Progenitor cell of endocrine pancreas (in vitro differentiated cells): Measurements from ENCODE around the gene CDC14A. TPM values are rescaled to one million over a fixed set of nuclear protein-coding genes. Genes with fewer than 3 reads are reported as not detected.
A peak's percentile ranks its signal among the peaks of the same experiment; 100 is the strongest.

Experiments used
- DNase-seq: peaks from one replicate; pipeline ENCODE4 v3.0.0; 2021; ENCODE audit warnings: low spot score; ENCODE audit not compliant: unreplicated experiment
- H3K27ac Mint-ChIP-seq: 2 replicates; pipeline ENCODE4 v1.8.0; 2021; ENCODE audit warnings: mild to moderate bottlenecking, moderate library complexity, mixed read lengths
- H3K27me3 Mint-ChIP-seq: 2 replicates; pipeline ENCODE4 v1.8.0; 2021; ENCODE audit warnings: mixed read lengths
- H3K36me3 Mint-ChIP-seq: 2 replicates; pipeline ENCODE4 v1.8.0; 2022; ENCODE audit warnings: mixed read lengths; ENCODE audit not compliant: insufficient read depth
- H3K4me1 Mint-ChIP-seq: 2 replicates; pipeline ENCODE4 v1.8.0; 2021; ENCODE audit warnings: low read depth, mixed read lengths
- H3K4me3 Mint-ChIP-seq: 2 replicates; pipeline ENCODE4 v1.8.0; 2021; ENCODE audit warnings: low read depth, mild to moderate bottlenecking, moderate library complexity, mixed read lengths
- H3K9me3 Mint-ChIP-seq: 2 replicates; pipeline ENCODE4 v1.8.0; 2021; ENCODE audit warnings: low read depth, mixed read lengths
- CTCF ChIP-seq: fragments of 200-600 bp; sonication (generic); IDR thresholded peaks from one replicate; pipeline ENCODE4 v1.5.0; 2021; ENCODE audit warnings: antibody characterized with exemption, mild to moderate bottlenecking; ENCODE audit not compliant: unreplicated experiment
- total RNA-seq: library from RNA; stranded (reverse); gene quantifications from 2 replicates; pipeline ENCODE4 v1.2.1, GENCODE V29; 2021

CDC14A gene
- total RNA-seq, 1 donor from 2014 or later: 23.3 TPM

- H3K27ac Mint-ChIP-seq: peak overlapping the region; percentile 7
These were observed 62.6 kb downstream of the CDC14A start for GRCh38 chr1:100414693-100415497.

GRCh38 chr1:100415498-100415778, 63.1 kb downstream of the CDC14A start:
- H3K27me3 Mint-ChIP-seq: no peaks in the 10 kb centered on the region

More at GRCh38 chr1:100414693-100415497, 62.6 kb downstream of the CDC14A start:
- H3K9me3 Mint-ChIP-seq: peaks cover 8% of the 10 kb centered on the region
- TF ChIP-seq CTCF: no peak
- peaks cover 5% of the 10 kb centered on the region for H3K36me3 Mint-ChIP-seq
- no peak overlapping the region for H3K4me3 Mint-ChIP-seq
- no peaks in the 10 kb centered on the region for H3K27me3 Mint-ChIP-seq
- H3K4me1 Mint-ChIP-seq: peaks cover 32% of the 10 kb centered on the region
- DNase-seq: no peak

GRCh38 chr1:100419072-100419471, 66.8 kb downstream of the CDC14A start:
- no peak for TF ChIP-seq CTCF
- Mint-ChIP-seq H3K9me3 (peaks cover 8% of the 10 kb centered on the region), H3K4me3 (no peak overlapping the region), H3K36me3 (peaks cover 7% of the 10 kb centered on the region), H3K4me1 (peaks cover 10% of the 10 kb centered on the region), H3K27me3 (no peaks in the 10 kb centered on the region), H3K27ac (no peak overlapping the region)
- no peak for DNase-seq

More at GRCh38 chr1:100415498-100415778, 63.1 kb downstream of the CDC14A start:
- no peak for TF ChIP-seq CTCF
- Mint-ChIP-seq H3K27ac (no peak overlapping the region), H3K36me3 (peaks cover 5% of the 10 kb centered on the region), H3K4me3 (no peak overlapping the region), H3K9me3 (peaks cover 8% of the 10 kb centered on the region), H3K4me1 (peaks cover 32% of the 10 kb centered on the region)
- no peak for DNase-seq

GRCh38 chr1:100422065-100422464, 69.8 kb downstream of the CDC14A start:
- no peaks in the 10 kb centered on the region for H3K27me3 Mint-ChIP-seq
- no peak overlapping the region for H3K27ac Mint-ChIP-seq
- DNase-seq: no peak
- H3K9me3 Mint-ChIP-seq: peaks cover 8% of the 10 kb centered on the region
- H3K4me1 Mint-ChIP-seq: peaks cover 3% of the 10 kb centered on the region
- no peak overlapping the region for H3K4me3 Mint-ChIP-seq
- peaks cover 8% of the 10 kb centered on the region for H3K36me3 Mint-ChIP-seq
- no peak for TF ChIP-seq CTCF

- Mint-ChIP-seq H3K4me3 (no peak overlapping the region), H3K9me3 (no peaks in the 10 kb centered on the region), H3K4me1 (peaks cover 2% of the 10 kb centered on the region), H3K27ac (no peak overlapping the region), H3K36me3 (peaks cover 3% of the 10 kb centered on the region), H3K27me3 (no peaks in the 10 kb centered on the region)
- TF ChIP-seq CTCF: no peak
- DNase-seq: no peak
These were observed 71.6 kb downstream of the CDC14A start for GRCh38 chr1:100423832-100424337.
